GM12892 (cell line): ENCODE results near the gene RRP1B.
"Not testable (repeated sequence)": the region's sequence is repeated elsewhere in the genome, so short reads cannot be mapped to it uniquely, and the experiment has no call there.

ENCODE experiments used
- DNase-seq: peaks from one replicate; pipeline ENCODE4 v3.0.0; 2011; ENCODE audit not compliant: insufficient read length
- FAIRE-seq: peaks from 2 replicates; lab custom pipeline; 2011; peaks lifted over from hg19 to GRCh38; lab: Jason Lieb, UNC
- POLR2A ChIP-seq: IDR thresholded peaks from 2 replicates; pipeline ENCODE4 v1.6.1; 2011; ENCODE audit warnings: low read depth, low read length, control low read depth
- POLR2AphosphoS5 ChIP-seq: IDR thresholded peaks from 2 replicates; pipeline ENCODE4 v1.6.1; 2011; ENCODE audit warnings: low read depth, low read length, control low read depth
- TAF1 ChIP-seq: IDR thresholded peaks from 2 replicates; pipeline ENCODE4 v1.6.1; 2011; ENCODE audit warnings: low read depth, mild to moderate bottlenecking, control low read depth, low read length, borderline replicate concordance

Gene RRP1B

DNA sequence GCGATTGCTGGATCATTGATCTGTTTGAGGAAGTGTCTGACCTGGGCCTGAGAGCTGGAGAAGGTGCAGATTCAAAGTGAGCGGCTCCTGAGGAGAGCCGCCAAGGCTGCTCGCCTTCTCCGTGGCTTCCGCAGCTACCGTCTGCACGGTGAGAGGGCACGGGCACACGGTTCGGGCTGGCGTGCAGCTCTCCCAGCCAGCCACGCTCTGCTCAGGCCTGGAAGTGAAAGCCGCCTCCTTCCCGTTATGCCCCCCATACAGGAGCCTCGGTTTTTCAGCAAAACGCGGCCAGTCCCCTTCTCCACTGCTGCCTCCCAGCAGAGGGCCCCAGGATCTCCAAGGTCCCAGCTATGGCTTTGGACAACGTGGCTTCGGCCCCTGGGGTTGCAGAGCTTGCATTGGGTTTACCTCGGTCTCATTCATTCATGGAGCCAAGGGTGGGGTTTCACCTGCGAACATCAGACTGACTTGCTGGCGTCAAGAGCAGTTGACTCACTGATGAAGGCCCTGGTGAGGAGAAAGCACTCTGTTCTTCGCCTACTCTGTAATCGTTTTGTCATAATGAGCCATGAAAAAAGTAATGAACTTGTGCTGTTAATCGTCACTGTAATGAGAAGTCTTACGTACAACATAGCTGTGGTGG lies 35.2 kb downstream of the RRP1B start:
- TF ChIP-seq TAF1 (no peak), POLR2A (no peak), POLR2AphosphoS5 (0 out of 2 replicates have a peak, but pooled peaks have one; percentile 18)
- DNase-seq (no peak), FAIRE-seq (no peak)

GRCh38 chr21:43696214-43696613 lies 36.9 kb downstream of the RRP1B start:
- no peak for FAIRE-seq
- DNase-seq: no peak
- no peak for TF ChIP-seq TAF1
- TF ChIP-seq POLR2AphosphoS5: no peak
- no peak for TF ChIP-seq POLR2A

DNA sequence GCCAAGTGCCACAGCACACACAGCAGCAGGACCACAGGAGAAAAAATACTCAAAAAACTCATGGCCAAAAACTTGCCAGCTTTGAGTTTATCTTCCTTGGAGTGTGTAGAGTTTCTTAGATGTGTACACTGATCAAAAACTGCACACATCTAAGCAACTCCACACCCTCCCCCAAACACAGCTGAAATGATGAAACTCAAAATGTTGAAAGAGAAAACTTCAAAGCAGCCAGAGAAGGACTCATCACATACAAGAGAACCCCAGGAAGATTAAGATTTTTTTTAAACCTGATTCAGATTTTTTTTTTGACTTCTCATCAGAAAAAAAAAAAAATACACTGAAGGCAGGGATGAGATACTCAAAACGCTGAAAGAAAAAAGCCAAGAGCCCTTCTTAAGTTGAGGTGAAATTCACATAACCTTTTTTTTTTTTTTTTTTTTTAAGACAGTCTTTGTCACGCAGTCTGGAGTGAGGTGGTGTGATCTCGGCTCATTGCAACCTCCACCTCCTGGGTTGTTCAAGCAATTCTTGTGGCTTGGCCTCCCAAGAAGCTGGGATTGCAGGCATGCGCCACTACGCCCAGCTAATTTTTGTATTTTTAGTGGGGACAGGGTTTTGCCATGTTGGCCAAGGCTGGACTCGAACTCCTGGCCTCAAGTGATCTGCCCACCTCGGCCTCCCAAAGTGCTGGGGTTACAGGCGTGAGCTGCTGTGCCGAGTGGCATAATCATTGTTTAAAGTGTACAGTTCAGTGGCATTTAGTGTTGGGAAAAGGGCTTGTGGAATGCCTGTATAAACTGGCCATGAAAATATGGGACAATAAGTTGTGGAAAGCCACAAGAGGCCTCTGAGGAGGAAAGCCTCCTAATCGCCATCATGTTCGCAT lies 38.6 kb downstream of the RRP1B start:
- DNase-seq: no peak
- no peak for FAIRE-seq
- TF ChIP-seq POLR2AphosphoS5 (no peak), POLR2A (no peak), TAF1 (no peak)

DNA sequence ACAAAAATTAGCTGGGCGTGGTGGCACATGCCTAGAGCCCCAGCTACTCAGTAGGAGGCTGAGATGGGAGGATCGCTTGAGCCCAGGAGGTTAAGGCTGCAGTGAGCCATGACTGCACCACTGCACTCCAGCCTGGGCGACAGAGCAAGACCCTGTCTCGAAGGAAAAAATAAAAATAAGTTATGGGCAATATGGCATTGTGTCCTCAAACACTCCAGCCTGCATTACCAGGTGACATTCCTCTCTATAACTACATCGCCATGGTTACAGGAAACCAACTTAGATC lies 40.1 kb downstream of the RRP1B start:
- not testable (repeated sequence) for FAIRE-seq, DNase-seq

- TF ChIP-seq POLR2A: no peak
- TF ChIP-seq TAF1: no peak
- no peak for DNase-seq
- FAIRE-seq: no peak
Observed at GRCh38 chr21:43699933-43700599, 40.7 kb downstream of the RRP1B start.

GRCh38 chr21:43701936-43702784 lies 42.8 kb downstream of the RRP1B start:
- TF ChIP-seq POLR2AphosphoS5 (no peak), TAF1 (no peak), POLR2A (no peak)
- no peak for FAIRE-seq

DNA sequence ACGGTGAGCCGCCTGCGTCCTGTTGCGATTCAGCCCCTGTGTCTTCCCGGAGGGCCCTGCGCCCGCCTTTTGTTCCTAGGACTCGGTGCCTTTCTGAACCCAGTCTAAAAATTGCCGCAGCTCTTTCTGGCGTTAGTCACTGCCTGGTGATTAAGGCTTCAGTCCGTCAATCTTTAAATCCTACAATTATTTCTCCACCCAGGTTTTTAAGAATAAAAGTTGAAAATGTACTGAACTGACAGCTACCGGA lies 43.4 kb downstream of the RRP1B start:
- no peak for FAIRE-seq
- DNase-seq: no peak
- TF ChIP-seq TAF1: no peak
- no peak for TF ChIP-seq POLR2A
- no peak for TF ChIP-seq POLR2AphosphoS5

More at GRCh38 chr21:43701936-43702784, 42.8 kb downstream of the RRP1B start:
- DNase-seq: no peak

GRCh38 chr21:43703035-43703880 lies 43.9 kb downstream of the RRP1B start:
- TF ChIP-seq POLR2AphosphoS5 (no peak), TAF1 (no peak), POLR2A (no peak)
- FAIRE-seq (no peak), DNase-seq (no peak)

DNA sequence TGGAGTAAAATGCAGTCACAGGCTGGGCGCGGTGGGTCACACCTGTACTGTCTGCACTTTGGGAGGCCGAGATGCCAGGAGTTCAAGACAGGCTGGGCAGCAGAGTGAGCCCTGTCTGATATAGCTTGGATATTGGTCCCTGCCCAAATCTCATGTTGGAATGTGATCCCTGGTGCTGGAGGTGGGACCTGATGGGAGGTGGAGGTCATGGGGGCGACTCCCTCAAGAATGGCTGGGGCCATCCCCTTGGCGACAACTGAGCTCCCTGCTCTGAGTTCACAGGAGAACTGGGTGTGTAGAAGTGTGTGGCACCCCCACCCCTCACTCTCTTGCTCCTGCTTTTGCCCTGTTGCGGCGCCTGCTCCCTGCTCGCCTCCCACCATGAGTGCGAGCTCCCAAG lies 48.1 kb downstream of the RRP1B start:
- no peak for TF ChIP-seq TAF1
- no peak for TF ChIP-seq POLR2AphosphoS5
- TF ChIP-seq POLR2A: no peak
- FAIRE-seq (no peak), DNase-seq (no peak)

- FAIRE-seq: no peak
- DNase-seq: no peak
- TF ChIP-seq POLR2AphosphoS5 (no peak), TAF1 (no peak), POLR2A (no peak)
Observed at GRCh38 chr21:43708745-43709381, 49.5 kb downstream of the RRP1B start.
